Right ventricle myocardium superior (tissue), 1 donor: Measurements from ENCODE around the gene LURAP1L. TPM values are rescaled to one million over a fixed set of nuclear protein-coding genes. Genes with fewer than 3 reads are reported as not detected.
"Not testable (repeated sequence)": the region's sequence is repeated elsewhere in the genome, so short reads cannot be mapped to it uniquely, and the experiment has no call there.

ENCODE experiments used
- ATAC-seq: fragments of 200-7000 bp; cut with Tn5 transposase; one replicate; pipeline ENCODE4 v1.9.1; 2020; ENCODE audit warnings: mild to moderate bottlenecking; ENCODE audit not compliant: poor library complexity
- DNase-seq: peaks from one replicate; pipeline ENCODE4 v3.0.0-alpha.2; 2020
- intact Hi-C: fragments of 100-400 bp; cut with DNase I; formaldehyde crosslinking; loops from one replicate; pipeline ENCODE4 v1.11.2; 2022
- total RNA-seq: library from RNA; stranded (reverse); fragmentation: NEBNext Ultra II Directional; extraction: Animal tissue kit (Norgen Biotek cat#: 25700); gene quantifications from one replicate; pipeline ENCODE4 v1.2.1, GENCODE V29; 2021
- donor health status: DM: no; HTN: yes; CAD: no; lungs with severe emphysema.

The LURAP1L gene
- total RNA-seq, 1 donor from 2014 or later: 2.2 TPM

DNA sequence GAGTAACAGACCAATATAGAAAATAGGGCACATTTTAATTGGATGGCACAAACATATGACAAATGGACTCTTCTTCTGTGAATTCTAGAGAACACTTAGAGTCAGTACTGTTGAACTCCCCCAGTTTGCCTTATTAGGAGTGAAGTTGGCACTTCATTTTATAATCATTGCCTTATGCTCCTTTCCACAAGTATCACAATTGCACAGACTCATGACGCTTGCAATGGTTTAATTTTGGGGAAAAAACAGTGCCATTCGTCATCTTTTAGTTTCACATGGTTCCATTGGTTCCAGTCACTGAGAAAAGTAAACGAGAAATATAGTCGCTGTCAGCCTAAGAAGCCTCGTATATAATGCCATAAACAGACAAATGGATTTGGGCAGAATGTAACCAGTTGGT, 71.2 kb downstream of the LURAP1L start:
- intact Hi-C loops: no loop called here
- no peak for DNase-seq
- no peak for ATAC-seq

DNA sequence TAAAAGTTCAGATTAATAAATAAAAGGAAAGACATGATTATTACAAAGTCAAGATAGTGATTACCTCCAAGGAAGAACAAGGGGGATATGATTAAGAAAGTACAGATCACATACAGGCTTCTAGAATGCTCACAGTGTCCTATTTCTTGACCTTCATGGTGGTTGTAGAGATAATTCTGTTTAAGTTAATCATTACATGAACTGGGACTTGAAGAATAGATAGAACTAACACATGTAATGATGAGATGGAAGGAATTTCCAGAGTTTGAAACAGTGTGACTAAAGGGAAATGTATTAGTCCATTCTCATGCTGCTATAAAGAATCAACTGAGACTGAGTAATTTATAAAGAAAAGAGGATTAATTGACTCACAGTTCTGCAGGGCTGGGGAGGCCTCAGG, 72.7 kb downstream of the LURAP1L start:
- intact Hi-C loops: no loop called here
- no peak for DNase-seq
- no peak for ATAC-seq

- no peak for ATAC-seq
- intact Hi-C loops: no loop called here
- no peak for DNase-seq
These were observed 74.7 kb downstream of the LURAP1L start for GRCh38 chr9:12849486-12850003.

GRCh38 chr9:12851341-12852090, 76.7 kb downstream of the LURAP1L start:
- ATAC-seq: no peak
- no peak for DNase-seq
- intact Hi-C loops: no loop called here

GRCh38 chr9:12853051-12853450, 78.2 kb downstream of the LURAP1L start:
- DNase-seq (no peak), ATAC-seq (no peak)

DNA sequence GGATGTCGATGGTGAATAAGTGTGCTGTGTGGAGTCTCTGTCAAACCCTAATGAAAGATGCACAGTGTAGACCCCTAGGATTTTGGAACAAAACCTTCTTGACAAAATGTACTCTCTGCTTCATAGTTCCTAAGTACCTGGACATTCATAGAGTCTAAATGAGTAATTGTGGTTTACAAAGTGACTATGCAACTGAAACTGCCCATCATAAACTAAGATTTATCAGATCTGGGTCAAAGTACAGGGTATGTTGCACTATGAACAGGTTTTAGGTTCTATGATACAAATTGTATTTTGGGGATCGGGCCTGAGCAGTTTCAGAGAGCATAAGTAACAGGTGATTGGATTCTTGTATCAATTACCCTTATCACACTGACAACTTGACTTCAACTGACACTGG, 79.4 kb downstream of the LURAP1L start:
- DNase-seq: no peak
- intact Hi-C loops: no loop called here
- ATAC-seq: no peak

More at GRCh38 chr9:12853051-12853450, 78.2 kb downstream of the LURAP1L start:
- intact Hi-C loops: no loop called here

DNA sequence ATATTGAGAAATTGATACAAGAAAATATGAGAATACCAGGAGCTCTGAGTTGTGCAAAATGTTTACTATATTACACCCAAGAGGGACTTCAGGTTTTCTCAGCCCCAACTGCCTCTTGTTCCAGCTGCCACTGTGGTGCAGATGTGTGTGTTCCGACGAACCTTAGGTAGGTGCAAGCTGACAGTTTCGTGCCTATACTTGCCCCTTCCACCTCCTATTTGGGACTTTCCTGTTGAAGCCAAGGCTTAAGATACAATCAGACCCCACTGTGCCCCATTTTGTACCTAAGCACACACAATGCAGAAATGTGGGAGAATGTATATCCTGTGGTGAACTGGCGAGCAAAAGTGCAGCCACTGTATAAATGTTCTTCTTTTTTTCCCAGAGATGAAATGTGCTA, 80.2 kb downstream of the LURAP1L start:
- intact Hi-C loops: no loop called here

DNA sequence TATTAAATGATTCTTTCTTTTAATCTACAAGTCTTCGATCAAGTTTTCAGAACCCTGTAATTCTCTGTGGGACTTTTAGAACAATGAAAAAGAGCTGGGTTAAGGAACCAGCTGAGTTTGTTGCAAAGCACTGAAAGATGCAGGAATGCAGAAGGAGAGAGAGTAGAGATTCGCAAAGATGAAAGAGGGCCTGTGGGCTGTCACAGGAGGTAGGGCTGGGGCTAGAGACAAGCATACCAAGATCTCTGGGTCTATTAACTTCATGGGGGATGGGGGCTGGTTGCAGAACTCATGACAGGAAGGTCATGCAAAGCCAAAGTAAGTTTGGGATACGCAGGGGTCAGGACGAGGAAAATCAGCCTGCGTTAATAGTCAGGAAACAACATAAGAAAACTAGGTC, 81.8 kb downstream of the LURAP1L start:
- intact Hi-C loops: no loop called here
- no peak for ATAC-seq

More for the DNA sequence above, 80.2 kb downstream of the LURAP1L start:
- DNase-seq (no peak), ATAC-seq (no peak)

GRCh38 chr9:12859704-12860251, 85.0 kb downstream of the LURAP1L start:
- intact Hi-C loops: no loop called here
- ATAC-seq: peak; percentile 41

More for the DNA sequence above, 81.8 kb downstream of the LURAP1L start:
- DNase-seq: no peak

GRCh38 chr9:12860998-12861397, 86.2 kb downstream of the LURAP1L start:
- DNase-seq: no peak
- intact Hi-C loops: no loop called here
- no peak for ATAC-seq

More at GRCh38 chr9:12859704-12860251, 85.0 kb downstream of the LURAP1L start:
- no peak for DNase-seq

- ATAC-seq (no peak), DNase-seq (no peak)
- intact Hi-C loops: no loop called here
These were observed 88.0 kb downstream of the LURAP1L start for GRCh38 chr9:12862611-12863410.

DNA sequence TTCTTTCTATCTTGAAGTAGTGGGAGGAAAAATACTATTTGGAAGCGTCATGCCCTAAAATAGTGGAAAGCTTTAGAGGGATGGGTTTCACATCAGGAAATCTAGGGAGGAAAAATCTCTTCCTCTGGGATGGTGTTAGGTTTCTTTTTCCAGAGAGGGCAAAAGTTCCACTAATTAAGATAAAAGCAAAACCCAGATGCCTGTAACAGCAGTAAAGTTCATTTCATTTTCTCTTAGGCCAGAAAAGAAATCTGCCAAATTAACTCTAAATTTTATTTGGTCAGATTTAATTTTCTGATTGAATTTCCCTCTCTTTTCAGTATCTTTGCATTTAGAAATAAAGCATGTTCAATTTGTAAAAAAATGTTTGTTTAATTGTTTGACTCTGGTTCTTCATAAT, 88.8 kb downstream of the LURAP1L start:
- ATAC-seq: no peak
- intact Hi-C loops: no loop called here
- no peak for DNase-seq

- intact Hi-C loops, DNase-seq, ATAC-seq: not testable (repeated sequence)
These were observed 90.6 kb downstream of the LURAP1L start for GRCh38 chr9:12865380-12865779.

Other genes with a start within 250 kb of the LURAP1L start
- 50.2 TPM for gene TYRP1, start 81.6 kb upstream of the LURAP1L start, total RNA-seq